ENCODE data around the gene ARHGEF19. TPM values are rescaled to one million over a fixed set of nuclear protein-coding genes. Genes with fewer than 3 reads are reported as not detected.
"Not testable (repeated sequence)": the region's sequence is repeated elsewhere in the genome, so short reads cannot be mapped to it uniquely, and the experiment has no call there.

The ARHGEF19 gene
- total and polyA plus RNA-seq, 8 donors = 3.5 to 20.1 (median 9.5) TPM

- no peak for TF ChIP-seq EP300 (IDR thresholded peaks at IDR 0.05)
- no peak for TF ChIP-seq CTCF (IDR thresholded peaks at IDR 0.05)
- TF ChIP-seq POLR2AphosphoS5 (IDR thresholded peaks at IDR 0.05) = no peak
- TF ChIP-seq POLR2A (IDR thresholded peaks at IDR 0.05) = no peak
- H3K9me3 ChIP-seq = no peaks in the 10 kb centered on the region
- WGBS, 5 donors = 90 to 96% (median 93%) methylated on average over 4 of the region's 4 CpGs
- H3K4me1 ChIP-seq = no peaks in the 10 kb centered on the region
- H3K36me3 ChIP-seq = peaks cover 5 to 60% (median 29%) of the 10 kb centered on the region in 4 donors
- H3K27ac ChIP-seq = no peak overlapping the region
- intact Hi-C loops (cut with DNase I; ENCODE audit: low total_unique reads) = no loop called here
- no peak for DNase-seq
- H3K27me3 ChIP-seq = no peaks in the 10 kb centered on the region
- H3K4me3 ChIP-seq = no peak overlapping the region
Measured at GRCh38 chr1:16199700-16200099, 12.8 kb downstream of the ARHGEF19 start.

- peaks cover 5 to 55% (median 27%) of the 10 kb centered on the region in 4 donors for H3K36me3 ChIP-seq
Measured at GRCh38 chr1:16199157-16199501, 13.3 kb downstream of the ARHGEF19 start.

GRCh38 chr1:16198444-16199156 lies 13.9 kb downstream of the ARHGEF19 start:
- H3K27me3 ChIP-seq = no peaks in the 10 kb centered on the region
- WGBS, 5 donors = 91 to 98% (median 94%) methylated on average over 3 to 8 of the region's 8 CpGs
- DNase-seq = no peak

More at GRCh38 chr1:16199157-16199501, 13.3 kb downstream of the ARHGEF19 start:
- no peaks in the 10 kb centered on the region for H3K27me3 ChIP-seq
- TF ChIP-seq CTCF (IDR thresholded peaks at IDR 0.05) = no peak
- no peaks in the 10 kb centered on the region for H3K9me3 ChIP-seq
- H3K4me3 ChIP-seq = no peak overlapping the region
- no peak for DNase-seq
- intact Hi-C loops (cut with DNase I; ENCODE audit: low total_unique reads) = no loop called here
- H3K4me1 ChIP-seq = no peaks in the 10 kb centered on the region
- 40 to 80% (median 69%) methylated on average over 1 of the region's 1 CpG for WGBS, 5 donors
- no peak overlapping the region for H3K27ac ChIP-seq

GRCh38 chr1:16196874-16197273 lies 15.6 kb downstream of the ARHGEF19 start:
- intact Hi-C loops (cut with DNase I; ENCODE audit: low total_unique reads) = no loop called here
- 64 to 97% (median 67%) methylated on average over 2 to 3 of the region's 3 CpGs for WGBS, 5 donors
- Histone ChIP-seq H3K27me3 (no peaks in the 10 kb centered on the region), H3K4me3 (no peak overlapping the region), H3K4me1 (no peaks in the 10 kb centered on the region), H3K36me3 (peaks cover 5 to 35% (median 17%) of the 10 kb centered on the region in 4 donors), H3K27ac (no peak overlapping the region), H3K9me3 (no peaks in the 10 kb centered on the region)
- TF ChIP-seq POLR2AphosphoS5 (IDR thresholded peaks at IDR 0.05) (no peak), POLR2A (IDR thresholded peaks at IDR 0.05) (no peak), CTCF (IDR thresholded peaks at IDR 0.05) (no peak)
- no peak for DNase-seq

More at GRCh38 chr1:16198444-16199156, 13.9 kb downstream of the ARHGEF19 start:
- Histone ChIP-seq H3K27ac (no peak overlapping the region), H3K4me1 (no peaks in the 10 kb centered on the region), H3K36me3 (peaks cover 5 to 51% (median 27%) of the 10 kb centered on the region in 4 donors), H3K4me3 (no peak overlapping the region), H3K9me3 (no peaks in the 10 kb centered on the region)
- TF ChIP-seq CTCF (IDR thresholded peaks at IDR 0.05) = no peak
- TF ChIP-seq EP300 (IDR thresholded peaks at IDR 0.05) = no peak
- no peak for TF ChIP-seq POLR2AphosphoS5 (IDR thresholded peaks at IDR 0.05)
- TF ChIP-seq POLR2A (IDR thresholded peaks at IDR 0.05) = no peak
- intact Hi-C loops (cut with DNase I; ENCODE audit: low total_unique reads) = no loop called here

- H3K4me3 ChIP-seq; H3K27ac ChIP-seq; DNase-seq; H3K27me3 ChIP-seq; intact Hi-C loops (cut with DNase I; ENCODE audit: low total_unique reads); H3K9me3 ChIP-seq; H3K4me1 ChIP-seq: not testable (repeated sequence)
- H3K36me3 ChIP-seq = peaks cover 5 to 28% (median 12%) of the 10 kb centered on the region in 4 donors
- 93 to 100% (median 94%) methylated on average over 4 of the region's 4 CpGs for WGBS, 5 donors
Measured at GRCh38 chr1:16196139-16196538, 16.3 kb downstream of the ARHGEF19 start.

Data from stomach (tissue), 9 donors.